SK-N-MC (cell line): ENCODE results near the gene SUPT6H.

Source experiments
- DNase-seq: peaks from one replicate; pipeline ENCODE4 v3.0.0-alpha.2; 2011; ENCODE audit warnings: low read depth, low spot score
- H3K27ac ChIP-seq: fragments of 200-600 bp; sonication (generic); 2 replicates; pipeline ENCODE4 v1.5.1; 2016; ENCODE audit warnings: mixed run types
- H3K36me3 ChIP-seq: fragments of 200-600 bp; sonication (generic); 2 replicates; pipeline ENCODE4 v1.6.1; 2017; ENCODE audit warnings: antibody characterized with exemption, low read length, mixed read lengths; ENCODE audit not compliant: insufficient read depth
- H3K4me3 ChIP-seq: fragments of 200-600 bp; sonication (generic); 2 replicates; pipeline ENCODE4 v1.5.1; 2016
- H3K9ac ChIP-seq: fragments of 200-600 bp; sonication (generic); 2 replicates; pipeline ENCODE4 v1.8.0; 2017; ENCODE audit warnings: mixed run types, mixed read lengths; ENCODE audit not compliant: insufficient read length
- H3K9me3 ChIP-seq: fragments of 200-600 bp; sonication (generic); 2 replicates; pipeline ENCODE4 v1.6.1; 2017; ENCODE audit warnings: low read depth, mild to moderate bottlenecking, antibody characterized with exemption, low read length, moderate library complexity, mixed read lengths
- EZH2 ChIP-seq: fragments of 200-600 bp; sonication (generic); IDR thresholded peaks from one replicate; pipeline ENCODE4 v1.6.1; 2017; ENCODE audit warnings: antibody characterized with exemption
- FOXP2 ChIP-seq: optimal IDR thresholded peaks from 2 replicates; pipeline ENCODE3; 2011; ENCODE audit warnings: mild to moderate bottlenecking, moderate library complexity; ENCODE audit not compliant: insufficient read depth; ENCODE audit errors: extremely low read length, control extremely low read depth
- POLR2AphosphoS5 ChIP-seq: IDR thresholded peaks from 2 replicates; pipeline ENCODE4 v1.6.1; 2012; ENCODE audit warnings: mild to moderate bottlenecking, low read depth, low read length, borderline replicate concordance

Gene SUPT6H

GRCh38 chr17:28702026-28702751 is 40.2 kb downstream of the SUPT6H start:
- Histone ChIP-seq H3K9ac (no peak overlapping the region), H3K9me3 (no peaks in the 10 kb centered on the region), H3K36me3 (peaks cover 55% of the 10 kb centered on the region), H3K4me3 (no peak overlapping the region), H3K27ac (no peak overlapping the region)
- TF ChIP-seq POLR2AphosphoS5 (no peak), EZH2 (no peak), FOXP2 (no peak)
- no peak for DNase-seq

DNA sequence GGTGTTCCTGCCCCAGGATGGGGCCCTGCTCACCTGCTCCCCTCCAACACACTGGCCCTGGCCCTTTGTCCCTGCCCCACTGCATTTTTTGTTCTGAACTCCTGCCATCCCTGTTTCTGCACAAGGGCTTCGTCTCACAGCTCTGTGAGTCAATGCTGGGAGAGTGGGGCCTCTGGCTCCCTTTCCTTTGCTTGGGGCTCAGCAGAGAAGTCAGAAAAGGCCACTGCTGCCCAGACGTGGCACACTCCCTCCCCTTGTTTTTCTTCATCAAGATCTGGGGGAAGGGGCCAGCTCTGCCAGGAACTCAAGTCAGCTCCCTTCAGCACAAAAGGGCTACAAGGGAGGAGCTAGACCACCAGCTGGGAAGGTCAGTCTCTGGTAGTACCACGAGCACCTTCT is 40.7 kb downstream of the SUPT6H start:
- no peak overlapping the region for H3K27ac ChIP-seq
- DNase-seq: no peak
- TF ChIP-seq EZH2: no peak
- TF ChIP-seq POLR2AphosphoS5: no peak
- no peak for TF ChIP-seq FOXP2
- H3K4me3 ChIP-seq: no peak overlapping the region
- H3K9me3 ChIP-seq: no peaks in the 10 kb centered on the region
- H3K36me3 ChIP-seq: peaks cover 50% of the 10 kb centered on the region; the same call in 1 of the 2 replicates
- no peak overlapping the region for H3K9ac ChIP-seq

- Histone ChIP-seq H3K4me3 (no peak overlapping the region), H3K9ac (no peak overlapping the region), H3K27ac (no peak overlapping the region), H3K9me3 (no peaks in the 10 kb centered on the region), H3K36me3 (peaks cover 40% of the 10 kb centered on the region; the same call in 1 of the 2 replicates)
- DNase-seq: no peak
- TF ChIP-seq EZH2 (no peak), POLR2AphosphoS5 (no peak), FOXP2 (no peak)
Observed at GRCh38 chr17:28703552-28704218, 41.7 kb downstream of the SUPT6H start.

GRCh38 chr17:28704219-28704858 is 42.3 kb downstream of the SUPT6H start:
- H3K9me3 ChIP-seq: no peaks in the 10 kb centered on the region
- no peak overlapping the region for H3K9ac ChIP-seq
- peaks cover 34% of the 10 kb centered on the region; the same call in 1 of the 2 replicates for H3K36me3 ChIP-seq
- H3K4me3 ChIP-seq: no peak overlapping the region
- TF ChIP-seq FOXP2 (no peak), EZH2 (no peak), POLR2AphosphoS5 (0 out of 2 replicates have a peak, but pooled peaks have one; percentile 28)
- no peak overlapping the region for H3K27ac ChIP-seq
- DNase-seq: no peak

DNA sequence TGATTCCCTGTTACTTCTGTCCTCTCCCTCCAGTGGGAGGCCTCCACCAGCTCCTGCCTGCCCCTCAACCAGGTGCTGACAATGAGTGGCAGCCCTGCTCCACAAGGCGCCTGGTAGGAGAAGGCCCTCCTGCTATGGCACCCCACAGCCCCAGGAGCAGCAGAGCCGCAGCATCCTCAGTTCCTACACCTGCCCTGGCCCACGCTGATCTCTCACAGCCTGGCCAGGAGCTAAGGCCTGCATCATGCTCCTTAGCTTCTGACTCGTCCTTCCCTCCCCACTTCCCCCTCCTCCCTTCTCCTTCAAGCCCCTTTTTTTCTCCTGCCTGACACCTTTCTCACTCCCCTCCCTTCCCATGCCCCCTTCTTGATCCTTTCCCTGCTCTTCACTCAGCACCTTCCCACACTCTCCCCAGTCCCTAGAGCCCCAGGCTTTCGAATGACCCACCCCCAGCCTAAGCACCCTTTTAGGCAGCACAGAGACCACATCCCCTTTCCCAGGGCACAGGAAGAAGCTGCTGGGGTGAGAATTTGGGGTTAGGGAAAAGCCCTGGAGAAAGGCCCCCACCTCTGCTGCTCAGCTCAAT is 43.2 kb downstream of the SUPT6H start:
- Histone ChIP-seq H3K4me3 (no peak overlapping the region), H3K9me3 (no peaks in the 10 kb centered on the region), H3K27ac (no peak overlapping the region), H3K36me3 (peaks cover 26% of the 10 kb centered on the region; the same call in 1 of the 2 replicates), H3K9ac (no peak overlapping the region)
- DNase-seq: no peak
- TF ChIP-seq POLR2AphosphoS5 (no peak; the same call in 1 of the 2 replicates), EZH2 (no peak), FOXP2 (no peak)

DNA sequence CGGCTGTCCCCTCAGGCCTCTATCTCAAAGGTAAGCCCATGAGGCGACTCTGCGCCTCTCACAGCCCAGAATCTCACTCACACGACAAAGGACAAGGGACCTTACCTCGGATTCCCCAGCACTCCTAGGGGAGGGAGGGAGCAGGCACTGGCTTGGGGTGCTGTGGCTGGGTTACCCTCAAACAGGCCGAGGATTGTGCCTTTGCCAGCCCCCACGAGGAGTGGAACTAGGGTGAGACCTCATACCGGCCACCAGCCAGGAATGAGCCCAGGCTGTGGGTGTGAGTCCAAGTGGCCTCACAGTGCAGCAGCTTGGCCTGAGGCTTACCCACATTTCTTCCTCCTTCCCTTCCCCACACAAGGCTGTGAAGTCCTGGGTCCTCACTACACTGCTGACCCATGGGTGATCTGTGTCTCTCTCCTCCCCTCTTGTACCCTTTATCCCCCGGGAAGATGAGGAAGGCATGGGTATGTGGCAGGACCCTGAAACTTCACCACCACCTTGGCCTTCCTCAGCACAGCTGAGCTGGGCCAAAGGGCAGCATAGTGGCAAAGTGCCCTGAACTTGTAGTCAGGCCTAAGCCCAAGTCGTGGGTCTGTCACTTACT is 43.8 kb downstream of the SUPT6H start:
- TF ChIP-seq FOXP2 (no peak), POLR2AphosphoS5 (no peak), EZH2 (no peak)
- peaks cover 19% of the 10 kb centered on the region; the same call in 1 of the 2 replicates for H3K36me3 ChIP-seq

GRCh38 chr17:28706471-28707338 is 44.7 kb downstream of the SUPT6H start:
- Histone ChIP-seq H3K4me3 (no peak overlapping the region), H3K9me3 (no peaks in the 10 kb centered on the region), H3K27ac (no peak overlapping the region), H3K36me3 (peaks cover 10% of the 10 kb centered on the region; the same call in 1 of the 2 replicates), H3K9ac (no peak overlapping the region)
- TF ChIP-seq EZH2 (no peak), FOXP2 (no peak), POLR2AphosphoS5 (no peak)
- no peak for DNase-seq

More for the DNA sequence above, 43.8 kb downstream of the SUPT6H start:
- Histone ChIP-seq H3K27ac (no peak overlapping the region), H3K9me3 (no peaks in the 10 kb centered on the region), H3K4me3 (no peak overlapping the region), H3K9ac (no peak overlapping the region)
- no peak for DNase-seq
